T-helper 1 cell treated with Interleukin-12 subunit alpha and Interleukin-12 subunit beta and Interleukin-4 antibody, amounts not matched to agents 30 μg/mL and 1 μg/mL, for 36 hours (primary cell): ENCODE data around the gene PDE6A.

ENCODE experiments used
- H3K27ac Mint-ChIP-seq: one replicate; pipeline ENCODE4 v1.8.0; 2021; ENCODE audit warnings: mild to moderate bottlenecking, mixed read lengths
- H3K27me3 Mint-ChIP-seq: one replicate; pipeline ENCODE4 v1.8.0; 2021; ENCODE audit warnings: low read depth, mixed read lengths
- H3K36me3 Mint-ChIP-seq: one replicate; pipeline ENCODE4 v1.8.0; 2021; ENCODE audit warnings: low read depth, mixed read lengths
- H3K4me1 Mint-ChIP-seq: one replicate; pipeline ENCODE4 v1.8.0; 2021; ENCODE audit warnings: low read depth, mixed read lengths
- H3K4me3 Mint-ChIP-seq: one replicate; pipeline ENCODE4 v1.8.0; 2021; ENCODE audit warnings: mild to moderate bottlenecking, moderate library complexity, mixed read lengths
- H3K9me3 Mint-ChIP-seq: one replicate; pipeline ENCODE4 v1.8.0; 2021; ENCODE audit warnings: mixed read lengths

The PDE6A gene

DNA sequence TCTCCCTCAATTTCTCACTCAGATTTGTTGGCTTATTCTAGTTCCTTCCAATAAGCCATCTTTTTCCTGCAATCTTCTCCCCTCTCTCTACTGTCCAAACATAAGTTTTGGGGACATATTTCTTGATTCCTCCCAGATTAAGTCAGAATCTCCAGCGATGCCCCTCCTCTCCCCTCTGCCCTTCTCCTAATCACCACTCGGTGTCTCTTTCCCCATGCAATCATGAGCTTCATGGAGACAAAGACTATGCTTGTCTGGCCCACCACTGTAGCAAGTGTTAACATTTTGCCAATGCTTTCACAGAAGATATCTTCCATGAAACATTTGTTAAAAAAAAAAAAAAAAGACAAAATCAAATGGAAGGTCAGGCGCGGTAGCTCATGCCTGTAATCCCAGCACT, 42.4 kb downstream of the PDE6A start:
- no peak overlapping the region for H3K4me3 Mint-ChIP-seq
- no peak overlapping the region for H3K27ac Mint-ChIP-seq
- H3K9me3 Mint-ChIP-seq = no peaks in the 10 kb centered on the region
- peaks cover 3% of the 10 kb centered on the region for H3K27me3 Mint-ChIP-seq
- H3K36me3 Mint-ChIP-seq = no peaks in the 10 kb centered on the region
- peaks cover 10% of the 10 kb centered on the region for H3K4me1 Mint-ChIP-seq

DNA sequence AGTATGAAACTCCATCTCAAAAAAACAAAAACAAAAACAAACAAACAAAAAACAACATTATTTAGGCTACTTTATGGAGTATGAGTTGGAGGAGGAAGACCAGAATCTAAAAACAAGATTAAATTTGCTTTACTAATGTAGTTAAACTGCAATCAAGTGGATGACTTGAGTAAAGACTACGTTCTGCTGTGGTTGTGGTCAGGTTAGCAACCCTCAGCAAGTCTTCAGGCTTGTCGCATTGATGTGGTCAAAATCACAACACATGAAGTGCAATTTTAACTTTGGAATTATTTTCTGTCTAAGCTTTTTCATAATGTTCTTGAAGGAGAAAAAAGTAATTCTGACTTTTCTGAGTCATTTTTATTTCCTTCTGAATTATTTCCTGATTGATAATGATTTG, 43.1 kb downstream of the PDE6A start:
- Mint-ChIP-seq H3K27ac (no peak overlapping the region), H3K4me1 (peaks cover 10% of the 10 kb centered on the region), H3K36me3 (no peaks in the 10 kb centered on the region), H3K9me3 (no peaks in the 10 kb centered on the region), H3K4me3 (no peak overlapping the region), H3K27me3 (peaks cover 3% of the 10 kb centered on the region)

DNA sequence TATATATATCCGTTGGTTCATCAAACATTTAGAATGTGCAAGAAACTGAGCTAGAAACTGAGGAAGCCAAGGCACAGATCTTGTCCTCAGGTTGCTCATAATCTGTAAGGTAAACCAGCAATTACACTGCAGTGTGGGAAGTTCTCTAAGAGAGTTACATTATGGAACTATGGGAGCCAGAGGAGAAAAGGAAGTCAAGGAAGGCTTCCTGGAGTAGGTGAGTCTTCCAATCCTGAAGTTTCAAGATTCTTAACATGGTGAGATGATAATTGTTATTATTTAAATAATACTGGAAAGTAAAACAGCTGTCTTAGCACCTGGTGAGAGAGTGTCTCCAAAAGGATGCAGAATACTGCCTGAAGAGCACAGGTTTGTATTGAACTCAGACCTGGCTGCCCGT, 44.2 kb downstream of the PDE6A start:
- H3K36me3 Mint-ChIP-seq = no peaks in the 10 kb centered on the region
- peaks cover 16% of the 10 kb centered on the region for H3K4me1 Mint-ChIP-seq
- H3K27ac Mint-ChIP-seq = no peak overlapping the region
- H3K4me3 Mint-ChIP-seq = no peak overlapping the region
- peaks cover 3% of the 10 kb centered on the region for H3K27me3 Mint-ChIP-seq
- no peaks in the 10 kb centered on the region for H3K9me3 Mint-ChIP-seq

DNA sequence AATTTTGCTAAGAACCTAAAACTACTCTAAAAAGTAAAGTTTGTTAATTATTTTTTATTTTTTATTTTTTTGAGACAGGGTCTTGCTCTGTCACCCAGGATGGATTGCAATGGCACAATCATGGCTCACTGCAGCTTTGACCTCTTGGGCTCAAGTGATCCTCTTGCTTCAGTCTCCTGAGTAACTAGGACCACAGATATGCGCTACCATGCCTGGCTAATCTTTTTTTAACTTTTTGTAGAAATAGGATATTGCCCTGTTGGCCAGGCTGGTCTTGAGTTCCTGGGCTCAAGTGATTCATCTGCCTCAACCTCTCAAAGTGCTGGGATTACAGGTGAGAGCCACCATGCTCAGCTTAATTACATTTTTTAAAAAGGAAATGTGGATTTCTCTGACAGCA, 45.8 kb downstream of the PDE6A start:
- no peak overlapping the region for H3K4me3 Mint-ChIP-seq
- peaks cover 3% of the 10 kb centered on the region for H3K27me3 Mint-ChIP-seq
- H3K9me3 Mint-ChIP-seq = no peaks in the 10 kb centered on the region
- peaks cover 13% of the 10 kb centered on the region for H3K4me1 Mint-ChIP-seq
- H3K36me3 Mint-ChIP-seq = no peaks in the 10 kb centered on the region
- no peak overlapping the region for H3K27ac Mint-ChIP-seq

DNA sequence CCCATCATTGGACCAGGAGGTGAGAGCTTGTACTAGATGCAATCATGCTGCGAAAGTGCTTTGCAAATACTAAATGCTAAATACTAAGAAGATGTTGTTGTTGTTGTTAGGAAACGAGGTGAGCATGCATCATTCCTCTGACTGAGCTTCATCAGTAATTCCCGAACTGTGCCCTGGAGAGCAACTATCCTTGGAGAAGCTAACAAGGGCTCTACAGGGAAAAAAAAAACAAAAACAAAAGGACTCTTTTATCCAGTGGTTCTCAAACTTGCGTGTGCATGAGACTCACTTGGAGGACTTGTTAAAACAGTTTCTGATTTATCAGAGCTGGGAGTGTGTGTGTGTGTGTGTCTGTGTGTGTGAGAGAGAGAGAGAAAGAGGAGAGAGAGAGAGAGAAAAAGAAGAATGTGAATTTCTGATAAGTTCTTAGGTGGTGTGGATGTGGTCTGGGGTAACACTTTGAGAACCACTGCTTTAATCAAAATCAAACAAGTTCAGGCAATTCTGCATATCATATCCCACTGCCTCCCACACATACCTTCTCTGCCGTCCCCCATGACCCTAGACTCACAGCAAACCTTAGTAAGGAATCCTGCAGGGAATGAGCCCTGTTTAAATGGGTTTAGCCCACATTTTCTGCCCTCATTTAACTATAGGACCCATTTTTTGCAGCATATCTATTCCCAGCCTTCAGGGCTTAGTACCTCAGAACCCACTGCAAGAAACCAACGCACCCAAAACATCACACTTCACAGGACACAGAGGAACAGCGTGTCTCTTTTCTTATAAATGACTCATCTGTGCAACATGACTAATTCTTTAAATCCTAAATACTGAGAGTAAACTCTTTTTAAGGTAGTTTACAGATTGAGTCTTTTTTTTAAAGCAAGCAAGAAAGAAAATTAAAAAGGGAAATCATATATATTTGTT, 48.9 kb downstream of the PDE6A start:
- Mint-ChIP-seq H3K27ac (no peak overlapping the region), H3K4me1 (peaks cover 6% of the 10 kb centered on the region), H3K4me3 (no peak overlapping the region), H3K36me3 (no peaks in the 10 kb centered on the region), H3K9me3 (no peaks in the 10 kb centered on the region), H3K27me3 (peaks cover 8% of the 10 kb centered on the region)

DNA sequence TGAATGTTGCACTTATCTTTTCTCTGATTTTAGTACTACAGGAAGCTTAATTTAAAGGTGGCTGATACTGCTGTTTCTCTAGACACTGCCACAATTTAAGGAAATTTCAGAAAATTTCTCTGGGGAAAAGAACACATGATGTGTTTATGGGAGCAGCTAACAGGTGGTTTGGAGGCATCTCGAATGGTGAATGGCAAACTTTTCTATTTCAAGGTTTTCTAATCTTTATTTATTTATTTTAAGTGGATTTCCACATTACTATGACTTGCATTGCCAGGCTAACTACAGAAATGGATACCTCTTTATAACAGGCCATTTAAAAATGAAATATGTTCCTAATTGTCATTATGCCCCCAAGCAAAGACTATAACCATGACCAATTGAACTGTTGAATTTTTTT, 50.4 kb downstream of the PDE6A start:
- H3K9me3 Mint-ChIP-seq = no peaks in the 10 kb centered on the region
- H3K4me1 Mint-ChIP-seq = peaks cover 6% of the 10 kb centered on the region
- peaks cover 8% of the 10 kb centered on the region for H3K27me3 Mint-ChIP-seq
- no peaks in the 10 kb centered on the region for H3K36me3 Mint-ChIP-seq
- no peak overlapping the region for H3K4me3 Mint-ChIP-seq
- H3K27ac Mint-ChIP-seq = no peak overlapping the region

DNA sequence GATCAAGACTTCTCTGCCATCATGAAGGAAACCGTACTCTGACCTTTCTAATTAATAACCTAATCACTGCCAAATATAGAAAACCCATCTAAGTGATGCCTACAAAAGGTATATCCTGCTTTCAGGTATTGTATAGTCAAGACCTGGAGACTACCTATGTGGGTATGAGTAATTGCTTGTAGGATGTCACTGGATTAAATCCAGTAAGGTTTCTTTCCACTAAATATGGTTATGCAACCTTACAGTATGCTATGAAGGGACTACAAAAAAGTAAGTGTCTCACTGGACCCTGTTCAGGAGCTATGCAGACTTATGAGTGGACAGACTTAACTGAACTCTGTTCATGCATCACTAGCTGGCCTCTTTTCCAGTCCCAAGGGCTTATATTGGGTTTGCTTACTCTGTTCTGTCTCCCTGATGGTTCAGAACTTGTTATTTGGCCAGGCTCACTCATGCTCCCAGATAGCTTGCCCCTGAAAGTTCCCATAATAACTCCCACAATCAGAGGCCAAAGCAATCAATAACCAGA, 51.1 kb downstream of the PDE6A start:
- peaks cover 6% of the 10 kb centered on the region for H3K4me1 Mint-ChIP-seq
- no peaks in the 10 kb centered on the region for H3K9me3 Mint-ChIP-seq
- no peak overlapping the region for H3K27ac Mint-ChIP-seq
- H3K27me3 Mint-ChIP-seq = peaks cover 9% of the 10 kb centered on the region
- H3K36me3 Mint-ChIP-seq = no peaks in the 10 kb centered on the region
- H3K4me3 Mint-ChIP-seq = no peak overlapping the region

DNA sequence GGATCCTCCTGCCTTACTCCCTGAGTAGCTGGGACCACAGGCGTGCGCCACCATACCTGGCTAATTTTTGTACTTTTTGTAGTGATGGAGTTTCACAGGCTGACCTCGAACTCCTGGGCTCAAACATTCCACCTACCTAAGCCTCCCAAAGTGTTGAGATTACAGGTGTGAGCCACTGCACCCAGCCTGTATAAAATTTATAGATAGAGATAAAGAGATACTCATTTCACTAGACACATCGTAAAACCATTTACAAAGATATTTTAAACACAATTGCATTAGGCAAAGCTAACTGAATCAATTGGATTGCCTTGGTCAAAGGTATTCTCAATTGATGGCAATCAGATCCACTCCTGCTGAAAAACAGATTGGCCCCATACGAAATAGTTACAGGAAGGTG, 52.0 kb downstream of the PDE6A start:
- H3K36me3 Mint-ChIP-seq = no peaks in the 10 kb centered on the region

DNA sequence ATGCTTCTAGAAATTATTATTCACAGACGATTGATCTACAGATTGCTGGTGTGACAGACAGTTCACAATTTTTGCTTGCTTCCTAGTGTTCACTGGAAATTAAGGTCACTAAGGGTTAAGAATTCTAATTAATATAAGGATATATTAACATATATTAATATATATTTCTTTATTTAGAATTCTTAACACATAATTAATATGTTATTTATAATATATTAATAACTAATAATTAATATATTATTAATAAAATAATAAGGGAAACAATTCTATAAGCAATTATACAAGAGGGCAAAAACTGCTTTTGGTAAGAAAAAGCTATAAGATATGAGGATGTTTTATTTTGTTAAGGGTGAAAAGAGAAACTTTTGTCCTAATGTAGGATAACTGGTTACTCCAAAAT, 56.3 kb downstream of the PDE6A start:
- no peaks in the 10 kb centered on the region for H3K4me1 Mint-ChIP-seq
- no peaks in the 10 kb centered on the region for H3K36me3 Mint-ChIP-seq
- H3K27me3 Mint-ChIP-seq = peaks cover 14% of the 10 kb centered on the region
- no peak overlapping the region for H3K4me3 Mint-ChIP-seq
- no peaks in the 10 kb centered on the region for H3K9me3 Mint-ChIP-seq
- H3K27ac Mint-ChIP-seq = no peak overlapping the region

More for the DNA sequence above, 52.0 kb downstream of the PDE6A start:
- no peak overlapping the region for H3K4me3 Mint-ChIP-seq
- H3K27ac Mint-ChIP-seq = no peak overlapping the region
- peaks cover 6% of the 10 kb centered on the region for H3K4me1 Mint-ChIP-seq
- no peaks in the 10 kb centered on the region for H3K9me3 Mint-ChIP-seq
- peaks cover 14% of the 10 kb centered on the region for H3K27me3 Mint-ChIP-seq

DNA sequence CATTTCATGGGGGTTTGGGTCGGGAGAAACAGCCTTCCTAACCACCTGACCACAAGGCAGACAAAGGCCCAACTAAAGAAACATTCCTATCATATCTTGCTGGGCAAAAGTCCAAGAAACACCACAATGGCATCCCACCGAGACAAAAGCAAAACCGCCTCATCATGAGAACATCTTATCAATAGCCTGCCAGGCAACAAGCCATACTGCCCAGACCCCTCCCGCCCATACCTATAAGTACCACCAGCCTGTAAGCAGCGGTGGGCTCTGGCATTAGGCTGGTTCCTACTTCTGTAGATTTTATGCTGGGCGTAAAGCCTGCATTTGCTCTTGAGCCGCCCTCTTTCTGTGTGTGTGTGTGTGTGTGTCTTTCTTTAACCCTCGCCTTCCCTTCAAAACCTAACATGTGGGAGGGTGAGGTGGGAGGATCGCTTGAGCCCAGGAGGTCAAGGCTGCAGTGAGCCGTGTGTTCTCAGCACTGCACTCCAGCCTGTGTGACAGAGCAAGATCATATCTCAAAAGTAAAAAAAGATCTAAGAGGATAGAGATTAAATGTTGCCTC, 56.9 kb downstream of the PDE6A start:
- H3K27me3 Mint-ChIP-seq = peaks cover 10% of the 10 kb centered on the region
- H3K36me3 Mint-ChIP-seq = no peaks in the 10 kb centered on the region
- no peak overlapping the region for H3K27ac Mint-ChIP-seq
- no peaks in the 10 kb centered on the region for H3K9me3 Mint-ChIP-seq
- no peaks in the 10 kb centered on the region for H3K4me1 Mint-ChIP-seq
- no peak overlapping the region for H3K4me3 Mint-ChIP-seq

DNA sequence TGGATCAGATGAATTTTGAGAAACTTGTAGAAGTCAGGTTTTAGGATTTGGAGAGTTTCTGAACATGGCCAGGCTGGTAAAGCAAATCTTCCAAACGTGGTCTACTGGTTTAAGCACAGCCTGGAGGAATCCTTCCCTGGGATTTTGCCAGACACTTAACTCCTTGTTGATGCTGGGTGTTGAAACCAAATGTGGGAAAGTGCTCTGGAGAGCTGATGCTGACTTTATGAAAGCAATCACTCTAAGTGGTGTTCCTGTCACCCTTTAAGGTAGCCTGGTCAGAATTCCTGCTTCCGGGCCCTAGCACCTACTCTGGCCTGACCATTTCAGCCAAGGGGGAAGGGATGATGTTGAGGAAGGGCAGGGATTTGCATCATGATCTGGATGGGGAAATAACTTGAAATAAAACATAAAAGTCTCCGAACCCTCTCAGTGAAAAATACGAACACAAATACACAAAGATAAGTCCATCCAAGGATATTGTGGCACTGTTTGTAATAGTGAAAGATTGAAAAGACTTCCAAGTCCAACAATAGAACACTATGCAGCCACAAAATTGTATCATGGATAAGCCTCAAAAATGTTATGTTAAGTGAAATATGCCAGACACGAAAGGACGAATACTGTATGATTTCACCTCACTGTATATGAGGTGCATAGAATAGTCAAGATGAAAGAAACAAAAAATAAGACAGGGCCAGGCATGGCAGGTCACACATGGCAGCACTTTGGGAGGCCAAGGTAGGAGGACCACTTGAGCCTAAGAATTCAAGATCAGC, 57.7 kb downstream of the PDE6A start:
- no peaks in the 10 kb centered on the region for H3K36me3 Mint-ChIP-seq
- no peaks in the 10 kb centered on the region for H3K9me3 Mint-ChIP-seq
- no peak overlapping the region for H3K4me3 Mint-ChIP-seq
- no peaks in the 10 kb centered on the region for H3K4me1 Mint-ChIP-seq
- peaks cover 6% of the 10 kb centered on the region for H3K27me3 Mint-ChIP-seq
- no peak overlapping the region for H3K27ac Mint-ChIP-seq

DNA sequence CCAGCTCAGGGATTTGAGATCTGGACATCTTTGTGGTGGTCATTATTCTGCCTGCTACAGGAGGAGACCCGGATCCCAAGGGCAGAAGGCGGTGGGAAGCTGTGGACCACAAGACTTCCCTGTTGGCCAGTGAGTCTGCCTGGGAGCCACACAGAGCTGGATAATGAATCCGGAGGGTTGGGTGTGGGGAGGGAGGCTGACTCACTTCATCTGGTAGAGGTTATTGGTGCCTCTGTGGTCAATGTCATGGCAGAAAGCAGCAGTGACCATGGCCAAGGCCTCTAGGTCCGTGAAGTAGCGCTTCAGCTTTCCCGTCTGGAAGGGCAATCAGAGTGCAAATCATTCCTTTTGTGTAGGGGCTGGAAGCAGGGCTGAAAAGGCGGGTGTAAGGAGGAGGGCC, 58.5 kb downstream of the PDE6A start:
- Mint-ChIP-seq H3K27ac (no peak overlapping the region), H3K36me3 (no peaks in the 10 kb centered on the region), H3K9me3 (no peaks in the 10 kb centered on the region), H3K4me3 (no peak overlapping the region), H3K27me3 (peaks cover 6% of the 10 kb centered on the region), H3K4me1 (no peaks in the 10 kb centered on the region)

DNA sequence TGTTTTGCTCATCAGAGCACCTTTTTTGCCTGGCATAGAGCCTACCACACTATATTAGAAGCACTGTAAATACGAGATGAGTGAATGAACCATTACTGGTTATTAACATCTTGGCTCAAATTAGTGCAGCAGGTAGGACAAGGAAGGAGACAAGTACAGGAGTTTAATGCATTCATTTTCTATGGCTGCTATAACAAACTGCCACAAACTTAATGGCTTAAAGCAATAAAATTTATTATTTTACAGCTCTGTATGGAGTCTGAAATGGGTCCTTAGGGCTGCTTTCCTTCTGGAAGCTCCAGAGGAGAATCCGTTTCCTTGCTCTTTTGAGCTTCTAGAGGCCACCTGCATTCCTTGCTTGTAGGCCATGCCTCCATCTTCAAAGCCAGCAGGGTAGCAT, 59.1 kb downstream of the PDE6A start:
- no peak overlapping the region for H3K27ac Mint-ChIP-seq
- no peaks in the 10 kb centered on the region for H3K36me3 Mint-ChIP-seq
- H3K4me1 Mint-ChIP-seq = no peaks in the 10 kb centered on the region
- no peaks in the 10 kb centered on the region for H3K9me3 Mint-ChIP-seq
- no peak overlapping the region for H3K4me3 Mint-ChIP-seq
- H3K27me3 Mint-ChIP-seq = peaks cover 6% of the 10 kb centered on the region

DNA sequence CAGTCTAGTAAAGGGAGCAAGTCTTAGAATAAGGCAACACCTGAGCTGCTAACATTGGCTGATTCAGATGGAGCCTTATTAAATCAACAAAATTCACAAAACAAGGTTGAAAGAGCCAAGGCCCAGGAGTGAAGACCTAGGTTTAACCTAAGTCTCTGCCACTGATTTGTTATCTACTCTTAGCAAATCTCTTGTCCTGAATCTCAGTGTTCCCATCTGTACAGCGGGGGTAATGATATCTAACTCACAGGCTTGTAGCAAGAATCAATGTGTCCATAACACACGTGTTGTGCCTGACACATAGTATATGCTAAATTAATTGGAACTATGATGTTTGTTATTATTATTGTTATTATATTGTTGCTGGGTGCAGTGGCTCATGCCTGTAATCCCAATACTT, 61.0 kb downstream of the PDE6A start:
- Mint-ChIP-seq H3K9me3 (peaks cover 5% of the 10 kb centered on the region), H3K27ac (no peak overlapping the region), H3K27me3 (peaks cover 5% of the 10 kb centered on the region), H3K4me3 (no peak overlapping the region), H3K4me1 (no peaks in the 10 kb centered on the region), H3K36me3 (no peaks in the 10 kb centered on the region)
